ENCODE measurements around the gene FANCB. TPM values are rescaled to one million over a fixed set of nuclear protein-coding genes. Genes with fewer than 3 reads are reported as not detected.
A peak's percentile ranks its signal among the peaks of the same experiment; 100 is the strongest.

Gene FANCB
- total and polyA plus RNA-seq, 2 of the 4 experiments (the other 2 are of a cell fraction): 2.5 to 7.7 TPM

DNA sequence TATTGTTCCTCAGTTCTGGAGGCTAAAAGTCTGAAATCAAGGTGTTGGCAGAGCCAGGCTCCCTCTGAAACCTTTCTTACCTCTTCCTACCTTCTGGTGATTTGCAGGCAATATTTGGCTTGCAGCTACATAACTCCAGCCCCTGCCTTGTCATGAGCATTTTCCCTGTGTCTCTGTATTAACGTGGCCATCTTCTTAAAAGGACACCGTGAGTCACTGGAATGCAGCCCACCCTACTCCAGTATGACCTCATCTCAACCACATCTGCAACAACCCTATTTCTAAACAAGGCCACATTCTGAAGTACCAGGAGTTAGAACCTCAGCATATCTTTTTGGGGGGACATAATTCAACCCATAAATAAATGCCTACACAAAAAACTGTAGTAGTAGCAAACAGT, 40.7 kb downstream of the FANCB start:
- H4K5ac ChIP-seq (ENCODE audit: low read depth, low read length): peak overlapping the region; percentile 88; the same call in 1 of the 2 replicates
- no peak overlapping the region for H3K9ac ChIP-seq (ENCODE audit: low read depth, low read length)
- peak overlapping the region; percentile 40 for H3K27ac ChIP-seq (ENCODE audit: insufficient read depth, low read length)
- dilution Hi-C loops (cut with HindIII; ENCODE audit: low sequenced_read_pairs, unreplicated experiment): no loop called here
- no peak overlapping the region; the same call in 2 of the 3 replicates for H2BK15ac ChIP-seq (ENCODE audit: low read depth, low read length)
- peak overlapping the region; percentile 85; the same call in 1 of the 2 replicates for H3K18ac ChIP-seq (ENCODE audit: low read depth, low read length)
- peak overlapping the region; percentile 16 to 59; a peak in 1 of 4 replicates for H4K8ac ChIP-seq (ENCODE audit: low read depth in 2 of 2, low read length in 2 of 2)
- ATAC-seq (ENCODE audit: low read depth) (peak; percentile 69), DNase-seq (peak; percentile 80)
- H3K4ac ChIP-seq (ENCODE audit: low read depth, low read length): peak overlapping the region; percentile 13; the same call in 1 of the 2 replicates
- BruUV-seq (replicated peaks): no TSS peak
- H3K9me1 ChIP-seq (ENCODE audit: insufficient read depth, low read length): no peaks in the 10 kb centered on the region
- no peak overlapping the region for H2AK5ac ChIP-seq (ENCODE audit: low read depth, low read length)
- H2AFZ ChIP-seq (replicated peaks; ENCODE audit: low read length, poor library complexity): no peak overlapping the region
- H4K20me1 ChIP-seq (ENCODE audit: insufficient read depth, low read length): no peaks in the 10 kb centered on the region
- H2BK20ac ChIP-seq (ENCODE audit: low read depth, low read length): peak overlapping the region; percentile 30; the same call in 1 of the 2 replicates
- no peak overlapping the region for H3K14ac ChIP-seq (replicated peaks; ENCODE audit: low read depth, low read length)
- TF ChIP-seq CHD1 (IDR thresholded peaks at IDR 0.05; ENCODE audit: low read depth, low read length): no peak
- TF ChIP-seq CEBPB (IDR thresholded peaks at IDR 0.05; ENCODE audit: low read depth, low read length): peak; percentile 23; the same call in 1 of the 2 replicates
- H2AK9ac ChIP-seq (replicated peaks; ENCODE audit: low read depth, low read length, poor library complexity): no peak overlapping the region
- peak overlapping the region; percentile 36; the same call in 1 of the 2 replicates for H2BK120ac ChIP-seq (ENCODE audit: low read depth, low read length)
- WGBS, 2 experiments (ENCODE audit: extremely low coverage in 2 of 2, insufficient read length in 1 of 2): no CpG with 5 or more reads among the region's 2 CpGs
- H3K4me2 ChIP-seq (ENCODE audit: low read depth, low read length): peak overlapping the region; percentile 63; the same call in 1 of the 2 replicates
- H3K79me1 ChIP-seq (ENCODE audit: low read depth in 1 of 2, low read length in 2 of 2): no peaks in the 10 kb centered on the region
- no peak overlapping the region for H3K56ac ChIP-seq (ENCODE audit: extremely low read depth, insufficient read depth, low read length)
- peak overlapping the region; percentile 80 for H2BK5ac ChIP-seq (ENCODE audit: low read depth, low read length, poor library complexity, severe bottlenecking)
- CTCF ChIA-PET: interaction anchor here (1.1 kb wide), 1 partner anchor 29 kb away, joined by 3 read pairs; no protein-coding TSS in a partner anchor
- H4K91ac ChIP-seq (ENCODE audit: insufficient read depth, low read depth, low read length): no peak overlapping the region; the same call in 1 of the 2 replicates
- no peak overlapping the region for H3K23ac ChIP-seq (ENCODE audit: low read depth, low read length)
- POLR2A ChIA-PET (ENCODE audit: unreplicated experiment): no interaction called here
- in situ Hi-C loops (cut with MboI; ENCODE audit: low sequenced_read_pairs): no loop called here
- no peak overlapping the region for H3K4me3 ChIP-seq (ENCODE audit: insufficient read depth, low read depth, low read length)
- peaks cover 3% of the 10 kb centered on the region for H3K4me1 ChIP-seq (ENCODE audit: control insufficient read depth, insufficient read depth, low read length)
- no peaks in the 10 kb centered on the region for H3K36me3 ChIP-seq (ENCODE audit: control insufficient read depth, insufficient read depth, low read length)
- intact Hi-C loops (cut with micrococcal nuclease): no loop called here
- H3K9me3 ChIP-seq (ENCODE audit: control insufficient read depth, insufficient read depth, low read length): no peaks in the 10 kb centered on the region
- H3K27me3 ChIP-seq (ENCODE audit: control insufficient read depth, insufficient read depth, low read length): no peaks in the 10 kb centered on the region
